NCI-H1694 (cell line): ENCODE measurements around the gene ADAMTSL2.

Experiments
- DNase-seq: peaks from one replicate; lab custom pipeline; 2025; lab: John Stamatoyannopoulos, UW

The ADAMTSL2 gene

GRCh38 chr9:133606708-133607025 is 72.2 kb downstream of the ADAMTSL2 start:
- DNase-seq = no peak

GRCh38 chr9:133607381-133607780 is 72.9 kb downstream of the ADAMTSL2 start:
- no peak for DNase-seq

GRCh38 chr9:133607976-133608375 is 73.5 kb downstream of the ADAMTSL2 start:
- no peak for DNase-seq

DNA sequence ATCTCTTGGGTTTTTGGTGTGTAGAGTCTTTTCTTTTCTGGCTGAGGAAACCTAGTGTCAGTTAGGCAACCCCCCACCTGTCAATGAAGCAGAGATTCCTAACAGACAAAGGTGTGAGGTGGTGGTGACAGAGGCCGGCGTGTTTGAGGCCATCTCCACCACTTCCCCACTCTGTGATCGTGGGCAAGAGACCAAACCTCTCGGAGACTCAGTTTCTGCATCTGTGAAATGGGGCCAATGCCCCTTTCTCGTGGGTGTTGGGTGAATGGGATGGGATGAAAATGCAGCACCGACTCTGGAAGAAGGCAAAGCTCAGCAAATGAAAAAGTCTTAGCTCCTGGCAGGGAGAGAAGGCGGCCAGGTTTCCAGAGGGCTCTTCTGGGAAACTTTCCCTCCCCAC is 73.9 kb downstream of the ADAMTSL2 start:
- no peak for DNase-seq

- no peak for DNase-seq
These were observed 74.4 kb downstream of the ADAMTSL2 start for GRCh38 chr9:133608889-133609288.

DNA sequence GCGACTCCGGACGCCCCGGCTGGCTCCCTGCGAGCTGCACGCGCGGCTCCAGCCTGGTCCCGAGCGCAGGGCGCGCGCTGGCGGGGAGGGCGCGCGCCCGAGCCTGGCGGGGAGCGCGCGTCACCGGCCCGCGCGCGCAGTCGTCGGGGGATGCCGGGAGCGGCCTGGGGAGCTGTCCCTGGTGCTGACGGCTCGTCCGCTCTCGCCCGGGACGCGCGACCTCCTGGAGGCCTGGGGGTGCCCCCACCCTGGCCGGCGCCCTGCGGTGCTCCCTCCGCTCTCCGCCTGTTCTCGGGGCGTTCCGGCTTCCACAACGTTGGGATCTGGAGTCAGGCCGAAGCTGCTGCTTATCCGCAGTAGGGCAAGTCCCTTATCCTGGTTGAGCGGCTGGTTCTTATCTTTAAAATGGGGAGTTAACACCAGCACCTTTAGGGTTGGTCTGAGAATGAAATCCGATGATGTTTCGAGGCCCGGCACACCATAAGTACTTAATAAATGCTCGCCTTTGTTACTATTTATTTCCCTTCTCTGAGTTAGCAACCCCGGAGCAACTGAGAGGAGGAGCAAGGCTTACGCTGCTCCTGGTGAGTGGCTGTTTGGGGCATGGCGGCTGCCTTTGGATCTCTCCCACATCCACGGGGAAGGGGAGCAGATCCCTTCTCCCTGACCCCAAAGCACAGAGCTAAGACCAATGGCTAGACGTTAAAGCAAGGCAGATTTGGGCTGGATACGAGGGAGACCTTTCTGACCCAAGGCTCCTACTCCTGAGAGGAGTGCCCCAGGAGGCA is 75.0 kb downstream of the ADAMTSL2 start, which contains the start of gene FAM163B:
Gene FAM163B, minus strand, starts transcription at position 79 of the 788 bp plus-strand sequence. CDS start 29,166 bp downstream, outside the sequence.
- DNase-seq = no peak

DNA sequence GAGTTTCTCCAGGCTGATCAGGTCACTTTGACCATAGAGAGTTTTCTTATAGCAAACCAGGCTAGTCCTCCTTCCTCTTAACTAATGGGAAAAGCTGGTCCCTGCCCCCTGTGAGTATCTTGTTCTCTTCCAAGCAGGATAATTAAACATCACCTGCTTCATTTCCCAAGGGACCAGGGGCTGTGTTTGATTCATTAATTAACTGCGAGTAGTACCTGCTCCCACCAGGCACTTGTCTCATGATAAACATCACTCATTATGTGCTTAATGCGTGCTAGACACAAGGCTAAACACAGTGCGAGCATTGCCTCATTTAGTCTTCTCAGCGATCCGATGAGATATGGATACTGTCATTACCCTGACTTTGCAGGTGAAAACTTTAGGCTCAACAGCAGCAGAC is 76.3 kb downstream of the ADAMTSL2 start:
- no peak for DNase-seq

GRCh38 chr9:133612051-133612450 is 77.5 kb downstream of the ADAMTSL2 start:
- no peak for DNase-seq

- no peak for DNase-seq
These were observed 78.3 kb downstream of the ADAMTSL2 start for GRCh38 chr9:133612816-133613215.

GRCh38 chr9:133613432-133613831 is 78.9 kb downstream of the ADAMTSL2 start:
- no peak for DNase-seq

DNA sequence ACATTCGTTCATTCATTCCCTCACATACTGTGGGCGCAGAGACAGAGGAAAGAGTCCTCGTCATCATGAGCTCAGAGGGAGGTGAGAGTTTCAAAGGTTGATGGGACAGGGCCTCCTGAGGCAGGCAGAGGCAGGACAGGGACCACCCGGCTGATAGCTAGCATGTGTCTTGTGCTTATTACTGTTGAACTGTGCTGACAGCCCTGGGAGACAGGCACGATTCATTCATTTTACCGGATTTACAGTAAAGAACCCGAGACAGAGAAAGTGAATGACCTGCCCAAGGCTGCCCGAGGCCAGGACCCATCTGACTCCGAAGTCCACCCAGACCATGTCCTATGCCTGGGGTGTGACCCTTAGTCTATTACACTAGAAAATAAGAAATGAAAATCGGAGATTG is 79.6 kb downstream of the ADAMTSL2 start:
- no peak for DNase-seq

- DNase-seq = no peak
These were observed 80.2 kb downstream of the ADAMTSL2 start for GRCh38 chr9:133614678-133615077.

GRCh38 chr9:133615186-133615585 is 80.7 kb downstream of the ADAMTSL2 start:
- DNase-seq = no peak

DNA sequence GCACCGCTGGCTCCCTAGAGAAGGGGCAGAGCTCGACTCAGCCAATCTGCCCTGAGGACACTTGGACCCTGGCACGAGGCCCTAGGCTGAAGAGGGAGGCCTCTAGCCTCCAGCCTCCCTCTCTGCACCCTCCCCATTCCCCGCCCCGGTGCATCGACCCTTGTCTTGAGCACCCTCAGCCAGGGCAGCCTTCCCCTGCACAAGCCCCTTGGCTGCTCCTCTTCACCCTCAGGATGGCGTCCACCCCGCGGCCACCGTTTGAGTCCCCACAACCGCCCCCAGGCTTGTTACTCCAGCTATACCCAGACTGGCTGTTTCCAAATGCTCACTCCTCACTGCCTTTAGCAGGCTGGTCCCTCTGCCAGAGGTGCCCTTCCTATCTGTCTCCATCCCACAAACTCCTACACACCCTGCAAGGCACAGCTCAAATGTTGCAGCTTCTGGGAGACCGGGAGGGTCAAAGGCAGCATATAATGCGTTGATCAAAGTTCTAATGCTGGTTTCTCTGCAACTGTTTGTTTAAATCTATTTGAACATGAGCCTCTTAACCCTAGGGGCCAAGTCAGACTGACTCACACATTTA is 81.2 kb downstream of the ADAMTSL2 start:
- no peak for DNase-seq

- no peak for DNase-seq
These were observed 82.3 kb downstream of the ADAMTSL2 start for GRCh38 chr9:133616643-133617405.

- no peak for DNase-seq
These were observed 84.2 kb downstream of the ADAMTSL2 start for GRCh38 chr9:133618726-133619125.

DNA sequence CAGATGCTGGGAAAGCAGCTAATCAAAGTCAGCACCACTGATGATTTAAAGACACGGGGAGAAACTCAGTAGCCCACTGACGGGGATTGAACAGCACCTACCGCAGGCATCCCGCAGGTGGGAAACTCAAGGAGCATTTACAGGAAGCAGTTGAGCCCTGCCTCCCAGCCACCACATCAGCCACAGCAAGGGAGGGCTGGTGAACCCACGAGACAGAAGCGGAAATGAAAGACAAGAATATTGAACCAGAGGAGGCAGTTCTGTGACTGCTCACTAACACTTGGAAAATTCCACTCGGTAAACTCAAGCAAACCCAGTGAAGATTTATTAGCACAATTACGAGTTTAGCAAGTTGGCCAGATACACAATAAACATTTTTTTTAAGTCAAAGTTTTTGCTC is 85.3 kb downstream of the ADAMTSL2 start:
- DNase-seq = no peak

GRCh38 chr9:133621725-133622267 is 87.3 kb downstream of the ADAMTSL2 start:
- no peak for DNase-seq

DNA sequence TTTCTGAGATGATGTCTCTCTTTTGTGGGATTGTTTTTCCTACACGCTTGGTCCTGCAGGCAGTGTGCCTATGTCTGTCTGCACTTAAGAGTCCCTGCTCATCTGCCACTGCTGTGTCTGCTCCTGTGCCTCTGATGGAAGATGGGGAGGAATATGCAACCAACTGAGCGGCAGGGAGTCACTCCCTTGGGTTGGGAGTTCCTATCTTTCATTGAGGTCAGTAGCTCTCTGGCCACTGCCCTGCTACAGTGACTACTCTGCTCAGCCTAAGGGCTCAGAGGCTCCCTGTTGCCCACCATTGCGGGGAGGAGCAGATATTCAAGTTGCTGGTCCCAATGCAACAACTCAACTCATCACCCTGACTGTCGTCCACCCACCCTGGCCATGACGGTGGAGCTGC is 88.1 kb downstream of the ADAMTSL2 start:
- DNase-seq = no peak
